GM19328 (cell line): Measurements from ENCODE around the gene BOD1.

ENCODE experiments used
- ATAC-seq: cut with Tn5 transposase; IDR thresholded peaks from one replicate; pipeline ENCODE4 v1.9.1; 2021; ENCODE audit warnings: mild to moderate bottlenecking, moderate library complexity; ENCODE audit not compliant: unreplicated experiment

The BOD1 gene

GRCh38 chr5:173642191-173642816, 25.9 kb upstream of the BOD1 start:
- ATAC-seq: no peak

- no peak for ATAC-seq
Observed at GRCh38 chr5:173640156-173640804, 23.8 kb upstream of the BOD1 start.

GRCh38 chr5:173638126-173639040, 21.9 kb upstream of the BOD1 start:
- no peak for ATAC-seq

GRCh38 chr5:173637340-173637739, 20.9 kb upstream of the BOD1 start:
- no peak for ATAC-seq

GRCh38 chr5:173634465-173634983, 18.1 kb upstream of the BOD1 start:
- ATAC-seq: no peak

GRCh38 chr5:173633304-173633703, 16.9 kb upstream of the BOD1 start:
- ATAC-seq: no peak

- ATAC-seq: no peak
Observed at GRCh38 chr5:173631478-173631877, 15.0 kb upstream of the BOD1 start.

GRCh38 chr5:173630724-173631365, 14.4 kb upstream of the BOD1 start:
- ATAC-seq: no peak

GRCh38 chr5:173629628-173630027, 13.2 kb upstream of the BOD1 start:
- no peak for ATAC-seq

- no peak for ATAC-seq
Observed at GRCh38 chr5:173628501-173628900, 12.1 kb upstream of the BOD1 start.

GRCh38 chr5:173627860-173628392, 11.5 kb upstream of the BOD1 start:
- no peak for ATAC-seq

- no peak for ATAC-seq
Observed at GRCh38 chr5:173627271-173627670, 10.8 kb upstream of the BOD1 start.

GRCh38 chr5:173626505-173626820, 10.0 kb upstream of the BOD1 start:
- no peak for ATAC-seq

- no peak for ATAC-seq
Observed at GRCh38 chr5:173625673-173626504, 9.4 kb upstream of the BOD1 start.

GRCh38 chr5:173625261-173625660, 8.8 kb upstream of the BOD1 start:
- no peak for ATAC-seq

GRCh38 chr5:173624282-173624681, 7.8 kb upstream of the BOD1 start:
- no peak for ATAC-seq

GRCh38 chr5:173623789-173624188, 7.3 kb upstream of the BOD1 start:
- no peak for ATAC-seq

GRCh38 chr5:173623296-173623771, 6.9 kb upstream of the BOD1 start:
- ATAC-seq: no peak

- ATAC-seq: no peak
Observed at GRCh38 chr5:173622183-173623047, 6.0 kb upstream of the BOD1 start.
